Left ventricle myocardium inferior (tissue), 1 donor: Measurements from ENCODE around the gene LGALS1. TPM values are rescaled to one million over a fixed set of nuclear protein-coding genes. Genes with fewer than 3 reads are reported as not detected.

ENCODE experiments used
- DNase-seq: peaks from one replicate; pipeline ENCODE4 v3.0.0-alpha.2; 2020
- H3K27ac ChIP-seq: fragments of 200-600 bp; replicated peaks from 2 replicates; pipeline ENCODE4 v1.8.0; 2021
- H3K27me3 ChIP-seq: fragments of 200-600 bp; 2 replicates; pipeline ENCODE4 v1.8.0; 2021; ENCODE audit warnings: low read depth
- H3K36me3 ChIP-seq: fragments of 200-600 bp; 2 replicates; pipeline ENCODE4 v1.8.0; 2021
- H3K4me1 ChIP-seq: fragments of 200-600 bp; 2 replicates; pipeline ENCODE4 v1.8.0; 2021
- H3K4me3 ChIP-seq: fragments of 200-600 bp; 2 replicates; pipeline ENCODE4 v1.8.0; 2021; ENCODE audit warnings: mild to moderate bottlenecking, moderate library complexity
- H3K9me3 ChIP-seq: fragments of 200-600 bp; replicated peaks from 2 replicates; pipeline ENCODE4 v1.8.0; 2021
- CTCF ChIP-seq: fragments of 200-600 bp; IDR thresholded peaks from 2 replicates; pipeline ENCODE4 v1.8.0; 2021; ENCODE audit warnings: antibody characterized with exemption, mild to moderate bottlenecking, borderline replicate concordance
- intact Hi-C: fragments of 100-400 bp; cut with micrococcal nuclease; formaldehyde crosslinking; loops from one replicate; pipeline ENCODE4 v1.11.0; 2022
- total RNA-seq: library from RNA; stranded (reverse); fragmentation: NEBNext Ultra II Directional; extraction: Animal tissue kit (Norgen Biotek cat#: 25700); gene quantifications from one replicate; pipeline ENCODE4 v1.2.1, GENCODE V29; 2021
- donor health status: DM: no; HTN: yes; CAD: no; lungs with severe emphysema.

The LGALS1 gene
- total RNA-seq, 1 donor from 2014 or later: 843 TPM

GRCh38 chr22:37709445-37709765 is 34.0 kb downstream of the LGALS1 start:
- Histone ChIP-seq H3K9me3 (no peaks in the 10 kb centered on the region), H3K27me3 (no peaks in the 10 kb centered on the region), H3K4me3 (no peak overlapping the region), H3K4me1 (peaks cover 7% of the 10 kb centered on the region), H3K27ac (no peak overlapping the region), H3K36me3 (no peaks in the 10 kb centered on the region)
- DNase-seq: no peak
- TF ChIP-seq CTCF: no peak
- intact Hi-C loops: no loop called here

- Histone ChIP-seq H3K4me3 (no peak overlapping the region), H3K9me3 (no peaks in the 10 kb centered on the region), H3K27me3 (no peaks in the 10 kb centered on the region), H3K36me3 (no peaks in the 10 kb centered on the region), H3K27ac (no peak overlapping the region), H3K4me1 (peaks cover 7% of the 10 kb centered on the region)
- intact Hi-C loops: no loop called here
- no peak for TF ChIP-seq CTCF
- DNase-seq: no peak
Observed at GRCh38 chr22:37710675-37711074, 35.2 kb downstream of the LGALS1 start.

GRCh38 chr22:37711490-37711889 is 36.1 kb downstream of the LGALS1 start:
- Histone ChIP-seq H3K4me1 (peaks cover 7% of the 10 kb centered on the region), H3K27ac (no peak overlapping the region), H3K36me3 (no peaks in the 10 kb centered on the region), H3K4me3 (no peak overlapping the region), H3K9me3 (no peaks in the 10 kb centered on the region), H3K27me3 (no peaks in the 10 kb centered on the region)
- no peak for DNase-seq
- no peak for TF ChIP-seq CTCF
- intact Hi-C loops: no loop called here

- no peak overlapping the region for H3K27ac ChIP-seq
- no peak overlapping the region for H3K4me3 ChIP-seq
- H3K9me3 ChIP-seq: no peaks in the 10 kb centered on the region
- H3K4me1 ChIP-seq: peaks cover under 1% of the 10 kb centered on the region
- TF ChIP-seq CTCF: no peak
- intact Hi-C loops: no loop called here
- no peaks in the 10 kb centered on the region for H3K27me3 ChIP-seq
- no peaks in the 10 kb centered on the region for H3K36me3 ChIP-seq
- no peak for DNase-seq
Observed at GRCh38 chr22:37713761-37714160, 38.3 kb downstream of the LGALS1 start.

- TF ChIP-seq CTCF: no peak
- Histone ChIP-seq H3K9me3 (no peaks in the 10 kb centered on the region), H3K4me1 (no peaks in the 10 kb centered on the region), H3K4me3 (no peak overlapping the region), H3K27ac (no peak overlapping the region), H3K36me3 (no peaks in the 10 kb centered on the region), H3K27me3 (no peaks in the 10 kb centered on the region)
- no peak for DNase-seq
- intact Hi-C loops: no loop called here
Observed at GRCh38 chr22:37714634-37715033, 39.2 kb downstream of the LGALS1 start.

- no peaks in the 10 kb centered on the region for H3K36me3 ChIP-seq
- TF ChIP-seq CTCF: no peak
- intact Hi-C loops: no loop called here
- no peak overlapping the region for H3K4me3 ChIP-seq
- no peak for DNase-seq
- H3K27me3 ChIP-seq: no peaks in the 10 kb centered on the region
- no peaks in the 10 kb centered on the region for H3K4me1 ChIP-seq
- H3K9me3 ChIP-seq: no peaks in the 10 kb centered on the region
- no peak overlapping the region for H3K27ac ChIP-seq
Observed at GRCh38 chr22:37715760-37716159, 40.3 kb downstream of the LGALS1 start.
